ENCODE results near the gene GATD1. TPM values are rescaled to one million over a fixed set of nuclear protein-coding genes. Genes with fewer than 3 reads are reported as not detected.

The GATD1 gene
- total and polyA plus RNA-seq, 9 of the 15 experiments (the other 6 are each of a cell fraction or from before 2014, with no cell fraction given): 2.8 to 144 (median 36.9) TPM

GRCh38 chr11:808427-809286, 31.4 kb upstream of the GATD1 start:
- CTCF ChIA-PET (ENCODE audit: low intra/inter-chr PET ratio): interaction anchor here (0.6 kb wide), 1 partner anchor 130 kb away, joined by 3 read pairs; no protein-coding TSS in a partner anchor
- intact Hi-C loops (cut with micrococcal nuclease) (loop anchor here (2.0 kb wide), 1 partner anchor 34 kb away; the partner anchor contains the start of genes POLR2L and TSPAN4), in situ Hi-C loops (cut with MboI) (no loop called here)
- DNase-seq (ENCODE audit: extremely low read depth in 1 of 4, low spot score in 3 of 4) (peak in 2 of 4 experiments; percentile 77 to 82), ATAC-seq (peak; percentile 70), FAIRE-seq (peak; percentile 11)
- Histone ChIP-seq H3K27me3 (ENCODE audit: control insufficient read depth in 2 of 2, insufficient read depth in 2 of 2, low read length in 2 of 2) (no peaks in the 10 kb centered on the region), H3K79me2 (ENCODE audit: control insufficient read depth, insufficient read depth, low read length) (peaks cover 78% of the 10 kb centered on the region), H3K4me2 (ENCODE audit: insufficient read depth, low read length) (peak overlapping the region; percentile 100), H3K27ac (ENCODE audit: extremely low read depth, low read depth, low read length) (peak overlapping the region; percentile 98), H3K9me3 (replicated peaks; ENCODE audit: control insufficient read depth, insufficient read depth, low read depth, low read length) (no peaks in the 10 kb centered on the region), H3K9ac (ENCODE audit: insufficient read depth in 1 of 2, low read depth in 2 of 2, low read length in 2 of 2) (peak overlapping the region; percentile 94 to 98), H2AFZ (ENCODE audit: low read depth, low read length) (peak overlapping the region; percentile 98), H3K9me1 (ENCODE audit: control insufficient read depth, insufficient read depth, low read length) (no peaks in the 10 kb centered on the region), H3K4me3 (peak overlapping the region; percentile 99), H3K4me1 (replicated peaks in 1 of 2; ENCODE audit: control insufficient read depth in 2 of 2, insufficient read depth in 2 of 2, low read length in 2 of 2) (peaks cover 24 to 69% of the 10 kb centered on the region in 2 experiments; a peak in 4 of 5 replicates), H4K20me1 (replicated peaks; ENCODE audit: control insufficient read depth, insufficient read depth, low read length) (peaks cover 24% of the 10 kb centered on the region), H3K36me3 (ENCODE audit: control insufficient read depth, insufficient read depth, low read length) (peaks cover 37% of the 10 kb centered on the region)
- under 1% methylated on average over 34 of the region's 36 CpGs for WGBS (ENCODE audit: insufficient coverage, low coverage, missing lambda C conversion rate)
- BruUV-seq (replicated peaks): TSS peak; percentile 84
- POLR2A ChIA-PET: interaction anchor here (0.6 to 4.3 kb wide), 19 partner anchors 8 to 1976 kb away, joined by 3 to 26 read pairs (median 5); partner anchors contain the start of genes HRAS, PNPLA2, POLR2L and TSPAN4
- TF ChIP-seq EZH2 (IDR thresholded peaks at IDR 0.05; ENCODE audit: borderline replicate concordance, low read depth, low read length): no peak
- no peak for TF ChIP-seq ZNF431 (CRISPR knock-in tag; IDR thresholded peaks at IDR 0.05)
- TF ChIP-seq ZBTB8A (IDR thresholded peaks at IDR 0.05; ENCODE audit: partially characterized antibody): no peak
- TF ChIP-seq PTTG1 (tag; IDR thresholded peaks at IDR 0.05; ENCODE audit: low read depth): no peak
- peak in 2 of 3 experiments; percentile 37 to 47; a peak in 4 of 6 replicates for TF ChIP-seq CTCF (IDR thresholded peaks at IDR 0.05 in 2 of 3, conservative IDR thresholded peaks at IDR 0.05 in 1 of 3; ENCODE audit: insufficient read depth in 2 of 3, low read depth in 1 of 3, low read length in 3 of 3)
- TF ChIP-seq ZFX (CRISPR knock-in tag; IDR thresholded peaks at IDR 0.05): no peak
- peak in 1 of 2 experiments; percentile 68; a peak in 2 of 4 replicates for TF ChIP-seq RCOR1 (IDR thresholded peaks at IDR 0.05; ENCODE audit: borderline replicate concordance in 1 of 2, low read depth in 2 of 2, low read length in 2 of 2)
- no peak for TF ChIP-seq MCM5 (IDR thresholded peaks at IDR 0.05; ENCODE audit: low read depth)
- no peak for TF ChIP-seq KLF10 (CRISPR knock-in tag; IDR thresholded peaks at IDR 0.05)
- TF ChIP-seq ZNF644 (tag; IDR thresholded peaks at IDR 0.05; ENCODE audit: low read depth): no peak; the same call in 1 of the 2 replicates
- no peak for TF ChIP-seq GMEB1 (CRISPR knock-in tag; IDR thresholded peaks at IDR 0.05)
- no peak for TF ChIP-seq RFX5 (IDR thresholded peaks at IDR 0.05; ENCODE audit: low read depth, low read length)
- no peak for TF ChIP-seq ZNF707 (CRISPR knock-in tag; conservative IDR thresholded peaks at IDR 0.05)
- TF ChIP-seq NCOR1 (IDR thresholded peaks at IDR 0.05): no peak
- no peak for TF ChIP-seq CTBP1 (IDR thresholded peaks at IDR 0.05; ENCODE audit: borderline replicate concordance)
- no peak for TF ChIP-seq ZNF280B (CRISPR knock-in tag; IDR thresholded peaks at IDR 0.05)
- no peak for TF ChIP-seq HMG20A (CRISPR knock-in tag; conservative IDR thresholded peaks at IDR 0.05)

Data from K562 (cell line).